HG02588 (cell line): Measurements from ENCODE around the gene ACSS1.
"Not testable (repeated sequence)": the region's sequence is repeated elsewhere in the genome, so short reads cannot be mapped to it uniquely, and the experiment has no call there.

Experiments used
- ATAC-seq: cut with Tn5 transposase; IDR thresholded peaks from one replicate; pipeline ENCODE4 v1.9.1; 2021; ENCODE audit warnings: mild to moderate bottlenecking, moderate library complexity; ENCODE audit not compliant: unreplicated experiment

ACSS1 gene

GRCh38 chr20:25014816-25015215, 43.1 kb downstream of the ACSS1 start:
- ATAC-seq = no peak

DNA sequence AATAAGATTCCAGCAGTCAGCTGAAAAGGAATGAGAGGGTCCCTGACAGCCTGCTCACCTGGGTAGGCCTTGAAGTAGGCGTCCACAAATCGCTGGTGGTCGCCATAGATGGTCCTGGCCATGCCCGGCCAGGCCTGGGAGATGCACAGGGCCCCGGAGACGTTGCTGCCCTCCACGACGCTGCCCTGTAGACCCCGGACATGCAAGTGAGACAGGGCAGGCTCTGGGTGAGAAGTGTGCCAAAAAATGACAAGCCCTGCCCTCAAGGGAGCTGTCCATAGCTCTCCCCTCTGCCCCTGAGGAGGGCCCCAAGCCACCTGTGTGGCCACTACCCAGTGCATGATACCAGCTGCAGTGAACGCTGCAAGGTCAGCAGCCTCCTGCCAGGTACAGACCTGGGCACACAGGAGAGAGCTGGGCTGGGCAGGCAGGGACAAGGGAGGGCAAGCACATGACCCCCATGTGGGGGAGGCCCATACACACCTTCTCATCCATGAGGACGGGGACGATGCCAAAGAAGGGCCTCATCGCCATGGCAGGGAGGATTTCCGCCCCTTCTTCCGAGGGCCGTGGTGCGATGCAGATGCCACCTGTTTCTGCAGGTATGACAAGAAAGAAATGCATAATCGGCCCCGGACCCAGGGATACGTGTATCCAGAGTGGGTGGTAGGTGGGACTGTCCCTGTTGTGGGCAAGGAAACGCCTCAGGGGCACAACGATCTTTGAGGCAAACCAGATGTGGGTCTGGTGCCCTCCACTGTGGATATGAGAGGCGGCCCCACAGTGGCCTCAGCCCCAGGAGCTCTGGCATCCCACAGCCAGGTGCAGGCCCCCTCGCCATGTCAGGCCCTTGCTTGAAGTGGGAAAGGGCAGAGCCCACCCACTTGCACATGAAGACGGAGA, 44.2 kb downstream of the ACSS1 start:
- ATAC-seq = no peak

GRCh38 chr20:25012616-25013189, 45.2 kb downstream of the ACSS1 start:
- no peak for ATAC-seq

DNA sequence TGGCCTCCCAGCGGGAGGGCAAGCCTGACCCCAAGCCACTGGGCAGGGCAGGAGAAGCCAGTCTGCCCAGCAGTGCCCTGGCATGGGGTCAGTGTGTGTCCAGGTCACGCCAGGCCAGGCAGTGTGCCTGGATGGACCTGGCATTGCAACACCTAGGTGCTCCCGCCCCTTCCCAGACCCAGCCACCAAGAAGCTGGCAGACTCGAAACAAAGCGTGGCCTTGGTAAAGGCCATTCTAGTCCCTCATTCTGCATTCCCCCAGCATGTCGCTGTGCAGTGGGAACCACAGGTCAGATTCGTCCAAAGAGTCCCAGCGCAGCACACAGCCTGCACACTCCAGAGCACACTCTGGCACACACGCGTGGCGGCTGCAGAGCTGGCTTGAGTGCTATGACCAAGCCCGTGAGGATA, 46.1 kb downstream of the ACSS1 start:
- no peak for ATAC-seq

DNA sequence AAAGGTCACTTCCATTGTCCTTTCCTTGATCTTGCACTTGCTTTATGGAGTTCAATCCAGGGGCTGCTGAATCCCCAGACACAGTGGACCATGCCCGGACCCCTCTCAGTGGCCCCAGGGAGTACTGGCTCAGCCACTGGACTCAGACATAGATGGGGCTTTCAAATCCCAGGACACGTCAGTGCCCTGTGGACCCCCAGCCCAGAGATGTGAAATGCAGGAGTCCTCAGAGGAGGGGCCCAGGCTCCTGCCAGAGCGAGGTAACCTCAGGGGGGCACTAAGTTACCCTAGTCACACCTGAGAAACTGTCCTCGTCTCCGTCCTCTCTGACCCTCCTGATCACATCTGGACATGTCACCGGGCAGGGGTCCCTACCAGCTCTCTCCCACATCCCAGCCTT, 46.7 kb downstream of the ACSS1 start:
- ATAC-seq = no peak

- ATAC-seq = no peak
Measured at GRCh38 chr20:25009218-25010145, 48.5 kb downstream of the ACSS1 start.

GRCh38 chr20:25008388-25009217, 49.3 kb downstream of the ACSS1 start:
- no peak for ATAC-seq

- no peak for ATAC-seq
Measured at GRCh38 chr20:25007491-25008305, 50.2 kb downstream of the ACSS1 start.

DNA sequence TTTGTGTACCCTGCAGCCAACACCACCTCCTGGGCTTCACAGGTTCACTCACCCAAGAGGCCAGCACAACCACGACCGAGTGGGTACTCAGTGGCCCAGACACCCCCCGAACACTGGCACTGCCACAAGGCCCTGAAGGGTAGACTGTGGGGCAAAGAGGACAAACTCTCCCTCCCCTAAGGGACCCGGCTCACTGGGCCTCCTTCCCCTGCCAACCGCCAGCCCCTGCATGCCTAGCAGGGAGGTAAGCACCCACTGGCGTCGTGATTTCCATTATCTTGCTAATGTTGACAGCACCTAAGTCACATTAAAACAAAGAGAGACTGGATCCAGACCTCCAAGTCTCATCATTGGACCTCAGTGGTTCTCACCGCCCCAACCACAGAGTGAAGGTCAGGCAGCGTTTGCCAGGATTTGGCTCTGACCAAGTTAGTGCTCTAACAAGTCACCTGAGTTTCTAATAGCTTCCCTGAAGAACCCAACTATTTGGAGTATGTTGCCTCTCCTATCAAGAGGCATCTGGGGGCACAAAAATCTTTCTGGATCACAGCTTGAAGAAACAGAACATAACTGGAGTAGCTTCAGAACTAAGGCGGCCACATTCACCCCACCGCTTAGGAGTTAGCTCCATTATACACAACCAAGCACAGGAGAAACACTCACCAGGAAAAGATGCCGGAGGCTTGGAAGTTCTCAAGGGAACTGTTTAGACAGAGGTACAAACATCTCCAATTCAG, 51.3 kb downstream of the ACSS1 start:
- ATAC-seq = no peak

DNA sequence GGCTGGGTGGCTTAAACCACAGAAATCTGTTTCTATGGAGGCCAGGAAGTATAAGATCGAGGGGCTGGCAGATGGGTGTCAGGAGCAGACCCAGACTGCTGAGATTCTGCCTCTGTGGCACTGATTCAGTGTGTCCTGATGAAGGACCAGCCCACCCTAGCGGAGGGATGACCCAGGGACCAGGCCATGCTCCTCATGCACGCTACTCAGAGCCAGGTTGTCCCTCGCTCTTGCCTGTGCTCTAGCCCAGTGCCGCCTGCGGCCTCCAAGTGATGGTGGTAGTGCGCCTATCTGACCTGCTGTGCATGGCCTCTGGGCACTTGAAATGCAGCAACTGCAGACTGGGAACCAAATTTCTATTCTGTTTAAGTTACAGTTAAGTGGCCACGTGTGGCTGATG, 52.3 kb downstream of the ACSS1 start:
- no peak for ATAC-seq

DNA sequence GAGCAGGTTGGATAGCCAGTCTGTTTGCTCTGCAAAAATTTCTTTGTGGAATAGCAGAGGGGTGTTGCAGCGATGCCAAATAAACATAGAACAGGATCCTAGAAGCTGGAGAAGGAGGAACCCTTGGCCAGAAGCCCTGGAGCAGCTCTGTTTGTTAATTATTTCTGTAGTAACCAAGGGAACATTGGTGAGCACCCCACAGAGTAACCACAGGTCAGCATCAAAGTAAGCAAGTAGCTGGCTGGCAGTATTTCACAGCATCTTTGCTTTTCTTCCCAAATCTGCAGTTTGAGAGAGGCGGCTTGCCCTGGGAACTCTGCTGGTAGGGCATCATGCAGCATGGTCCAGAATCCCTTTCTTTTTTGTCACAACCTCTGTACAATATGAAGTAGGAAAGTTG, 52.7 kb downstream of the ACSS1 start:
- ATAC-seq = no peak

- ATAC-seq = no peak
Measured at GRCh38 chr20:25003002-25003401, 54.9 kb downstream of the ACSS1 start.

GRCh38 chr20:25001323-25001722, 56.6 kb downstream of the ACSS1 start:
- not testable (repeated sequence) for ATAC-seq

- no peak for ATAC-seq
Measured at GRCh38 chr20:25000268-25000801, 57.6 kb downstream of the ACSS1 start.

GRCh38 chr20:24999568-24999967, 58.4 kb downstream of the ACSS1 start:
- ATAC-seq = no peak

DNA sequence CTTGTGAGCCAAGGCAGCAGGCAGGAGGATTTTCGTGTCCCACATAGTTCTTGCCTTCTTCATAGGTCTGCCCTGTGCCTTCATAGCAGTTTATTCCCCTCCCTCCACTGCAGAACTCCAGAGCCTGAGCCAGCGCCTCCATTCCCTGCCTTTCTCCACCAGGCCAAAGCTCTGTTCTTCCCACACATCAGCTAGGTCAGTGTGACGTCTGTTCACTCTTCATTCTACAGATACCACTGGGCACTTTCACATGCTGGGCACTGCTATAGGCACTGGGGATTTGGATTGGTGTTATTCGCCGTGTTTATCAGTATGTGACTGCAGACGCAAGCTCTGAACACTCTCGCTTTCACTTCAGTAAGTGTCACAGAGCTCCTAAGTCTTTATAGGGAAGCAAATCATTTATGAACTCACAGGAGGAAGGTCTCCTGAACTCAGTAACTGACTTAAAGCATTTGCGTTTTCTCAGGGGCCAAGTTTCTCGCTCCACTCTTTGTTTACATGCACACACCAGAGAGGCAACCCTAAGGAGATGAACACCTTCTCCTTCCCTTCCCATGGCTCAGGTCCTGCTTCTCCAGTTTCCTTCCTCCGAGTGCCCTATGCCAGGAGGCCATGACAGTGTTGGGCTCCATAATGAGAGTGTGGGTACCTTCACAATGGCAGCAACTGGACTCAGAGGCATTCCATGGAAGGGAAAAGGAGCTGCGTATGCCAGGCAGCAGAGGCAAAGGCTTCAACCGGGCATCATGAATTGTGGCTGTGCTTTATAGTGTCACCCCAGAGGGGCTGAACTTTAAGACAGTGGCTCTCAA, 59.1 kb downstream of the ACSS1 start:
- ATAC-seq = no peak

- ATAC-seq = no peak
Measured at GRCh38 chr20:24998121-24998520, 59.8 kb downstream of the ACSS1 start.
